NCI-H748 (cell line): Measurements from ENCODE around the gene TP53BP1.
A peak's percentile ranks its signal among the peaks of the same experiment; 100 is the strongest.

Source experiments
- DNase-seq: peaks from one replicate; lab custom pipeline; 2025; ENCODE audit not compliant: unreplicated experiment; lab: John Stamatoyannopoulos, UW

TP53BP1 gene

DNA sequence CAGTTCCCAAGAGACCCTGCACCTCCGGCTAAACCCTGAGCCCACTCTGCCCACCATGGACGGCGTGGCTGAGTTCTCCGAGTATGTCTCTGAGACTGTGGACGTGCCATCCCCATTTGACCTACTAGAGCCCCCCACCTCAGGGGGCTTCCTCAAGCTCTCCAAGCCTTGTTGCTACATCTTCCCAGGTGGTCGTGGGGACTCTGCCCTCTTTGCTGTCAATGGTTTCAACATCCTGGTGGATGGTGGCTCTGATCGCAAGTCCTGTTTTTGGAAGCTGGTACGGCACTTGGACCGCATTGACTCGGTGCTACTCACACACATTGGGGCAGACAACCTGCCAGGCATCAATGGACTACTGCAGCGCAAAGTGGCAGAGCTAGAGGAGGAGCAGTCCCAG, 28.5 kb upstream of the TP53BP1 start:
- no peak for DNase-seq

DNA sequence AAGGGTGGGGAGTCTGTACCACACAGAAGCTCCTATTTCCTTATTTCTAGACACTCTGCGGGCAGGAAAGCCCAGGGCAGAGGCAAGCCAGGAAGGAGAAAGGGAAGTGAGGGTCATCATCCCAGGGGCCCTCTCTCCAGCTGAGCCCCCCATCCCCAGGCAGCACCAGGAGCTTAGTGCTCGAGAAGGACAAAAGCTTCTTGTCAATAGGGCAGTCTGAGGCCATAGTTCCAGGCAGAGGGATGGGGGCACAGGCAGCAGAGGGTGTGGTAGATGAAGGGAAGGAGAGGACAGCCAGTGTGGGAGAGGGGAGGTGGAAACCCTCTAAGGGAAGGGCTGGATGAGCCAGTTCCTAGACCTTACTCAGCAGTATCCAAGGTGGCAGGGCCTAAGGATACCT, 27.2 kb upstream of the TP53BP1 start:
- DNase-seq = no peak

DNA sequence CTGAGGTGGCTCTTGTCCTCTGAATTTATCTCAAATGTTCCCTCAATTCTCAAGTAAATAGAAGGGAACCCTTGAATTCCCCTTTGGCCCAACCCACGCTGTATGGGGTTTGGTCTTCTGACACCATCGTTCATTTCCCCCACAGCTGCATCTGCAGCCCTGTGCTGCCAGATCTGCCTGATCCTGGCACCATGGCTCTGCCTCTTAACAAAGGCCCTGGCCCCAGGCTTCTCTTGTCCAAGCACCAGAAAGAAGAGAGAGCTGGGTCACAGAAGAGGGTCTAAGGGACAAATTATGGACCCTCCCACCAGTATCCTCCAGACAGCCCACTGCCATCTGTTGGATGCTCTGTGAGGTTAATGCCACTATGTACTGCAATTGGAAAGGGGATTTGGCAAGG, 26.2 kb upstream of the TP53BP1 start:
- no peak for DNase-seq

DNA sequence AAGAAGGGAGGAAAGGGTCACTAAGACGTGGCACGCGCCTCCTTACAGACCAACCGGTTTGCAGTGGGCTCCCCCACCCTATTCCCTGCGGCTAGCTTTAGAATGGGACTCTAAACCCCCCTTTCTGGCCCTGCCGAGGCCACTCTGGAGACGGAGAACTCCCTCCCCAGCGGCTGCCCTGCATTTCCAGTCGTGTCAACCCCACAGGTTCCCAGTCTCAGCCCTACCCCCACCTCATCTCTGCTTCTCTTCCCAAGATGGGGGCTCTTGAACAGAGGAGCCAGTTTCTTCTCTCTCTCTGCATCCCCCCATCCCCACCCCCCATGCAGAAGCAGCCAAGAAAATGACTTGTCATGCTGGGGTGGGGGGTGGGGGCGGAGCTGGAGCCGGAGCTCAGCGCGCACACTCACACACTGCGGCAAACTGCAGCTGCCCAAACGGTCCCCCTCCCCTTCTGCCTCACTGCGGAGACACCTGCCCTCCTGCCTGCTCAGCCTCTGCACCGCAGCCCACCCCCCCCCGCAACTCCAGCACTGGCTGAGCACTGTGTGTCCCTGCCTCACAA, 25.3 kb upstream of the TP53BP1 start:
- DNase-seq = peak; percentile 44

DNA sequence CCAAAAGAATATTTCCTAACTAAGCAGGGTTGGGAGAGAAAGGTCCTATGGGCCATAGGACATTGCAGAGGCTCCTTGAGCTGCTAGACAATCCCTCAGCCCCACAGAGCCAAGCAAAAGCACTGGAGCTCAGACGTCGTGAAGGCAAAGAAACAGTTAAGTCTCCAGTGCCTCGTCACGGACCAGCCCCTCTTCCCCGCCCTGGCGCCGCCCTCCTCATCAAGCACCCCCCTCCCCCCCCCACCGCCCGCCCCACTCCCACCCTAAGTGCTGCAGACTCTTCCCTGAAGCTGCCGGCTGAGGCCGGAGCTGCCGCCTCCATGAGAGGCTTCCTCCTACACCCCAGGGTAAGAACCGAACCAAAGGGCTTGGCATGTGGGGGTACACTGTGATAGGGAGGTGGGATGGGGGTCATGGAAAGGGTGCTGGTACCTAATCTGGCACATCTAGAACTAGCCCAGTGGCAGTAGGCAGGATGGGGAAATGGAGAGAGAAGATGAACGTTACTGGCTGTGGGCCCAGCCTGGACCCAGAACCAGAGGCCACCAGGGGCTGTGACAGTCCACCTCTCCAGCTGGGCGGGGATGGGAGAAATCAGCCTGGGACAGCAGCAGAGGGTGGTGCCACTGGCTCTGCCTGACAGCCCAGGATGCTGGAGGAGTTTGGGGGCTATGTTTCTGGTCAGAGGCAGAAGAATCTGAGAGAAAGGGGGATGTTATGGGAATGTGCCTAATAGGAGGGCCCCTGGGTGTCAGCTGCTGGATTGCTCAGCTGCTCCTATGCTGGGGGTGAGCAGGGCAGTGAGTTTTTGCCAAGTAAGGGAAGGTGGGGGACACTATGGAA, 24.6 kb upstream of the TP53BP1 start, which contains the start of gene MAP1A:
TSS of gene MAP1A (plus strand) at position 255 of the 843 bp plus-strand sequence. CDS start 3,866 bp downstream, outside the sequence.
- no peak for DNase-seq

DNA sequence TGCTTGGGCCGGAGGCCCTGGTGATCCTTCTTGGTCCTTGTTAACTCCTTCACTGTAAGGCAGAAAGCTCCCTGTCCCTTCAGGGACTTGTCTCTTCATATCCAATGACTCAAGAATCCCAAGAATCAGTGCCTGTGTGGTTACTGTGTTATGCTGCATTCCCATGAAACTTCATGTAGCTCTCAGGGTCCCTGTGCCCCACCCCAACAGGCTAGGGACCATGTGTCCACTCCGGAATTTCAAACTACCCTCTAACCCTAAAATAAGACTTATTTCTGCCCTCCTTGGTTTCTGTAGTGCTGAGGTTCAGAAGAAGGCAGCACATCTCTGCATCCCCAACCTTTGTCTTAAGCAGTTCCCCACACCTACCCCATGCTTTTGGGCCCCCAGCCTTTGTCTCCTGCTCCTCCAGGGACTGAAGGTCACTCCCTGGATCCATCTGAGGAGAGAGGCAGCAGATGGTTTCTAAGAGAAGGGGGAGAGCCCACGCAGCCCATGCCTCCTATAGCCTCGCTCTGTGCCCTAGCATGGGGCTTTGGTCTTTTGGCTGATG, 23.9 kb upstream of the TP53BP1 start:
- DNase-seq = no peak

DNA sequence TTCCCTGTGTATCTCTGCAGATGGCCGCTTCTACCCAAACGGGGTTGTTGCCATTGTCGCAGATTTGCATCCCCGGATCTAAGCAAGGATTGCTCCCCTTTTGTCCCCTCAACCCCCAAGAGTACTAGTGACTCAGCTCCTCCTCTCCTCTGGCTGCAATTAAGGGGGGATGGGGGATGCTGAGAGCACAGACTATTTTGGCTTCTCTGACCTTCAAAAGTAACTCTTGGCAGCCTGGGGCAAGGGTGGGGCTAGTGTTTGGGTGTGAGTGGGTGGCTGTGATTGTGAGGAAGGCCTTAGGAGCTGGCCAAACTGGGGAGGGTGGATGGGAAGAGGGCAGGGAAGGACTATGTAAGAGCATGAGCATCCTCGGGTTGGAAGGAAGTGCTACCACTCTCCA, 23.2 kb upstream of the TP53BP1 start:
- DNase-seq = no peak

DNA sequence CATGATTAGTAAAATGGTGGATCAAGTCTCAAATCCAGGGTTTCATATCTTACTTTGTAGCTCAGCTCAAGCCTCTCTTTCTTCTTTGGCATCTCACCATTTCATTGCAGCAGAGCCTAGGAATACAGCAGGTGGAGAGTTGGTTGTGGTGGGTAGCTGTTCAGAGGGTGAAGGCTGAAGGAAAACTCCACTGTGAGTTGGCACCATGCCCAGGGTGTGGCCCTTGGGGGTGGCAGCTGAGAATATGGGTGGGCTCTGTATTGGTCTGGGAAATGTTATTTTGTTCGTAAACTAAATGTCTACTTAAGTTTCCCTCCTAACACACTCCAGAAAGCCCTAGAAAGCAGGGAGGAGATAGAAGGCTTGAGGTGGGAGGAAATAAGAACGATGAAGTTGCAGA, 22.8 kb upstream of the TP53BP1 start:
- no peak for DNase-seq

DNA sequence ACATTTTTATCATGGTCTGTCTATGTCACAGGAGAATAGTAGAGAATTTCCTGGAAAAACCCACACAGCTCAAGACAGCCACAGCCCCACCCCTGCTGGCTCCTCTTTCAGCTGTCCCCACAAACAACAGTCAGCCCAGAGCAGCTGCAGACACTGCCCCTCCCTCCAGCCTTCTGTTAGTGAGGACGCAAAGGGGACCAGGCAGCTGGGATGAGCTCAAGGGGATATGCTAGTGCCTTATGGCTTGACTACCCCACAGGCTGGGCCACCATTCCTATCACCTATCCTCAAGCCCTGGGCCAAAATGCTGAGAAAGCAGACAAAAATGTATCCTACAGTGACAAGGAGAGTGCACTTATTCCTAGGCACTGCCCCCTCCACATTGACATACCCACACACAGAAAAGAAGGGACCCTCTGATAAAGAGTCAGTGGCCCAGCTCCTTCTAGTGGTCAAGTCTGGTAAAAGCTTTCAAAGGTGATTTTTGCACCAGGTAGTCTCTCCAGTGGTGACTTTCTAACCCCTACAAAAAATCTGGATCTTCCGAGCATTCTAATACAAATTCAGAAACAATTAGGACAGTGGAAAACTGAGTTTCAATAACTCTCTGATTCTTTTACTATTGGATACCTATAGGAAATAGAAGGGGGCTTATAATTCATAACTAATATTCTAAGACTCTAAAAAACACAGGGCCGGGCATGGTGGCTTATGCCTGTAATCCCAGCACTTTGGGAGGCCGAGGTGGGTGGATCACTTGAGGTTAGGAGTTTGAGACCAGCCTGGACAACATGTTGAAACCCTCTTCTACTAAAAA, 21.5 kb upstream of the TP53BP1 start:
- DNase-seq = peak; percentile 37

DNA sequence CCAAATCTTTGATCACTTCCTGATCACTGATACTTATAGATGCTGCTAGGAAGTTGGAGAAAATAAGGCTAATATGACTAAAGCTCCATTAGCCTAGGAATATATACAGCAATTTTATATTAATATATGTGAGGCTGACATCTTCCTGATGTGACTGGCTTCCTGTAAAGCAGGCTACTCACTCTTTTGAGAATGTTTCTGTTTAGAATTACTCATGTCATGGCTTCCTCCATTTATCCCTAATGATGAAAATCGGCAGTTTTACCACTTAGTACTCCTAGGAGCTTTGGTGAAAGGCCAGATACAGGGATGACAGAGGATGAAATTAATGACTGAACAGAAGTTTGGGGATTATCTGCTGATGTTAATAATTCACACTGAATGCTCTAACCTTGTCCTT, 20.6 kb upstream of the TP53BP1 start:
- no peak for DNase-seq

DNA sequence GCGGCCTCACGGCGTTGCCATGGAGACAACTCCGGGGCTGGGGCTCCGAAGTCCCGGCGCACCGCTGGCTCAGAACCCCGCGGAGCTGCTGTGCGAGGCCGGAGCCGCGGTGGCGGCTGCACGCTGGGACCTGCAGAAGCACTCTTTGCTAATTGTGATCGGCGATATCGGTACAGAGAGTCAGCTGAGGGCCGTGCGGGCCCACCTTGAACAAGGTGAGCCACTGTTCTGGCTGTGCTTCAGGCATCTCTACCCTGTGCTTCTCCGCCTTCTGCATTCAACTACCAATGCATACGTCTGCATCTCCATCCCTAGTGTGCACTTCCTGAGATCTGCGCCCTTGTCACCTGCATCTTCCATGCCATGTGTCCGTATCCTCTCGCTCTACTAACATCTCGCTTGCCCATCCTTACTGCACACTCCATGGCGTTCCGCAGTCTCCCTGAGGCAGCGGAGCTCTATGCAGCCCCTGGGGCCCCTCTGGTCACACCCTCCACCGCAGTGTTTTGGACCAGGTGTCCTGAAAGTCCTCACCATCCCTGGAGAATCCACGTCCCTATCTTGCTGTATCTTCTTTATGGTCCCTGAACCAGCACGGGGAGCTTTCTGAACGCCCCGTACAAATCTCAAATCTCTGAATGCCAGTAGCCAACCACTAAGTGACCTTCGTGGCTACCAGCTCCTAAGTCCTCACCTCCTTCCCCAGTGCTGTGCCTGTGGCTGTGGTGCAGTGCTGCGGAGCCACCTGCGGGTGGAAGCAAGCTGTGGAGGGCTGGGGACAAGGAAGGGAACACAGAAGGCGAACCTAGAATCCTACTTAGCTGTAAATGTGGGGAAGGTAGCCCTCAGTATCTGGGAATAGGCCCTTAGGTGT, 18.3 kb upstream of the TP53BP1 start:
- peak; percentile 76 for DNase-seq

DNA sequence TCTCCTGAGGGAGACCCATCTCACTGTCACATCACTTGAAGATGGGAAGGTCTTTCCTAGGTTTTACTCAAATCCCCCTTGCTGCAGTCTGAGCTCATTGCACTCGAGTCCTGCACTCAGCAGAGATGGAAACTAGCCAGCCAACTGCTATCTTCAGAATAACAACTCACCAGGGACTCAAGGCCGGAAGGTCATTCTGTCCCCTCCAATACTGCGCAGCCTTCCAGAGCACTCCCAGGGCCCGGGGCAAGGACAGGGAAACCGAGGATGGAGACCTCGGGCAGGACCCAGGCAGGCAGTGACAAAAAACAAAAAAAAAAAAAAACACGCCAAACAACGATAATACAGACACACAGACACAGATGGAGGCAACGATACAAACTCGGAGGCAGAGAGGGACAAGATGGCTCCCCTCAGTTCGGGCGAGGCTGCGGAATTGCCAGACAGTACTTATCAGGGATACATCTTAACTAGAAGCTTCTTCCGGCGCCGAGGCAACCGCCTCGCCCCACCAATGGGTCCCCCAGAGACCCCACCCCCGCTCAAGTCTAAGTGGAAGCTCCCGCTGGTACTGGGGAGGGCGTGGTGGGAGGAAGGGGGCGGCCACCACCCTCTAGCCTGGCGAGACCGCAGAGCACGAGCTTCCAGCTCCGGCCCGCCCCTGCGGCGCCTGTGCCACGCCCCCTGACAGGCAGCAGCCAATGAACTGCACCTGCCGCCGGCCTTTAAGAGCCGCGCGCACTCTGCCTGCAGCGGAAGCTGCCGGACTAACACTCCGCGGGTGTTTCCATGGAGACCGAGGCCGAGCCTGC, 17.4 kb upstream of the TP53BP1 start:
- DNase-seq = peak; percentile 99

DNA sequence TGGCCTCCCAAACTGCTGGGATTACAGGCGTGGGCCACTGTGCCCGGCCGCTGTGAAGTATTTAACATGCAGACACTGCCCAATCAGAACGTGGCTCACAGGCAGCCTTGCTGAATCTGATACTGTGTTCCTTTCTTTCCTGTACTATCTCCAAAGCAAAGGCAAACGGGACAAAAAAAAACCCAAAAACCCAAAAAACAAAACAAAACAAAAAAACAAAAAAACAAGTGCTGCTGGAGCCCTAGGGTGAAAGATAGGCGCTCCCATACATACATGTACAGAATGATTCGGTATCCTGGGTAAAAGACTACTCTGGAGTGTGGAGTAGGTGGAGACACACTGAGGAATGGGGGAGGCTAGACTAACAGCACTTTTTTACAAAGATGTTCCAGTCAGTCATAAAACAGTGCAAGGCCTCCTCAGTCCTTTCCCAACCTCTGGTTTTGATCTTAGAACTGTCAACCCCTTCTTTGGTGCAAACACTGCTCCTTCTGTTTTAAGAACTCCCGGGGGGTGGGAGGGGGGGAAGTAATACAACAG, 16.8 kb upstream of the TP53BP1 start:
- DNase-seq = no peak

DNA sequence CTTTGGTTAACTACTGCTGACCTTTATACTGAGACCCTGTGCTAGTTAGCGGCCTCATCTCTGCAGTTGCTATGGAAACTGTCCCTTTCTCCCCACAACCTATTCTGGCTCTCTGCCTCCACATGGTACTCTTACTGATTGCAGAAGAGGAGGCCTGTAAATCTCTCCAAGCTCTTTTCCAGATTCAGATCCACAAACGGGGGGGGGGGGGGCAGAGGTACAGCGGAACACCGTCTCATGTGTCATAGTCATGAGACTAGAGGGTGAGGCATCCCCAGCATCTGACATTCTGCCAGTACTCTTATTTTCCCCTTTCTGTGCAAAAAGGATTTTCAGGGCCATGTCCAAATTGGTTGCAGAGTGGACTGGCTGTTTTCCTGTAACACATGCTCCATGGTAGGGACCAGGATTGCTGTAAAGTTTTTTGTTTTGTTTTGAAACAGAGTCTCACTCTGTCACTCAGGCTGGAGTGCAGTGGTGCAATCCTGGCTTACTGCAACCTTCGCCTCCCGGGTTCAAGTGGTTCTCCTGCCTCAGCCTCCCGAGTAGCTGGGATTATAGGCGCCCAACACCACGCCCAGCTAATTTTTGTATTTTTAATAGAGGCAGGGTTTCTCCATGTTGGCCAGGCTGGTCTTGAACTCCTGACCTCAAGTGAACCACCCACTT, 16.2 kb upstream of the TP53BP1 start:
- DNase-seq = peak; percentile 51

DNA sequence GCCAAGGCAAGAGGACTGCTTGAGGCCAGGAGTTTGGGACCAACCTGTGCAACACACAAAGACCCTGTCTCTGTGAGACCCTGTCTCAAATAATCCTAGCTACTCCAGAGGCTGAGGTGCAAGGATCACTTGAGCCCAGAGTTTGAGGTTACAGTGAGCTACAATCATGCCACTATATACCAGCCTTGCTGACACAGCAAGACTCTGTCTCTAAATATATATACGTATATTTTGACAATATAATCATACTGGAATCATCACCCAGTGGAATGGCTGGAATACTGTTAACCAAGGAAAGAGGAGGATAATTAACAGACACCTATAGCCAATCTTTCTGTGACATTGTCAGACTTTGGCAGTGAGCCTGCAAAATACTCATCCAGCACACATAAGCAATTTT, 15.5 kb upstream of the TP53BP1 start:
- DNase-seq = no peak

DNA sequence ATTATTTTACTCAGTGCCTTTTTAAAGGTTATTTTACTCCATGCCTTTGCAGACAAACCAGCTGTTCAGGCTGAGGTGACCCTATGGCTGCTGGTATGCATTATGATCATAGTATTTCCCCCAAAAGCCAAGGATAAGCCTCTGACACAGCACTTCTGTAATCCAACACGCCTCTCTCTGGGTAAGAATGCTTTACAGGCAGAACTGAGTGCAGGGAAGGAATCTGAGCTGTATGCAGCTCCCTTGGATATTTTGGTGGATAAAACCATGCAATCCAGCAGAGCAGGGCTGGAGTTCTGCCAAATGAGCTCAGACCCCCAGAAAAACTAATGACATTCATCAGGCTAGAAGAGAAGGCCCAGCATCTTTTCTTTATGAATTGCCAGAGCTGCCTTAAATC, 12.8 kb upstream of the TP53BP1 start:
- no peak for DNase-seq

DNA sequence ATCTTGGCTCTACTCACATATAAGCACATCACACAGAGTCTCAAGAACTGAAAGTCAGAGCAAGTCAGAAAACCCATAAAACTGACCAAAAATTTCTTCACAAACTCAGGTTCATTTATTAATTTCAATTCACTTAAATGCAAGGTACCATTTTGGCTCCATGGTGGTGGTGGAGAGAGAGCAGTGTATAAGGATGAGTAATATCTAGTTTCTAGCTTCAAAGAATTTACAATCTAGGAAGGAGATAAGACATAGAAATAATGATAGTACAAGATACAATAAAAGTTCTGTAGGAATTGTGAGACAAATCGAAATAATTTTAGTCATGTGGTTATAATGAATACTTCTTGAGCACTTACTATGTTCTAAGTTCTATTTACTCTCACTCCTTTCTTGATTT, 6.7 kb upstream of the TP53BP1 start:
- DNase-seq = no peak

DNA sequence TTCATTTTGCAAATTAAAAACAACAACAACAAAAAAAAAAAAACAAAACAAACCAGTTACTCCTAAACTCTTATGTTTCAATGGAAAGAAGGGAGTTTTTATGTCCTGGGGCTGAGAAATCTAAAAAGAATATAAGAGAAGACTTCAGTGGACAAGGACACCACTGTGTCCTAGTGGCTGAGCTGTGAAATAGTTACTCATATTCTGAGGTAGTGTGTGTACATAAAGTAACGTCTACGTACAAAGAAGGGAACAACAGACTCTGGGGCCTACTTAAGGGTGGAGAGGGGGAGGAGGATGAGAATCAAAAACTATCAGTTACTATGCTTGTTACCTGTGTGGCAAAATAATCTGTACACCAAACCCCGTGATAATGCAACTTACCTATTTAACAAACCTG, 6.0 kb upstream of the TP53BP1 start:
- DNase-seq = no peak
